VCaP (cell line): ENCODE results near the gene KNOP1.

Source experiments
- H3K27ac ChIP-seq: fragments of 450-650 bp; 2 replicates; pipeline ENCODE4 v1.5.1; 2017
- TF ChIP-seq, protein P1 (sequence below): fragments of 450-650 bp; conservative IDR thresholded peaks from 2 replicates; pipeline ENCODE4 v1.5.1; 2017; ENCODE audit warnings: mild to moderate bottlenecking, moderate library complexity

Gene KNOP1

GRCh38 chr16:19717314-19717713, 713 bp downstream of the KNOP1 start:
- peak overlapping the region; percentile 71 for H3K27ac ChIP-seq
- TF ChIP-seq, protein P1, sequence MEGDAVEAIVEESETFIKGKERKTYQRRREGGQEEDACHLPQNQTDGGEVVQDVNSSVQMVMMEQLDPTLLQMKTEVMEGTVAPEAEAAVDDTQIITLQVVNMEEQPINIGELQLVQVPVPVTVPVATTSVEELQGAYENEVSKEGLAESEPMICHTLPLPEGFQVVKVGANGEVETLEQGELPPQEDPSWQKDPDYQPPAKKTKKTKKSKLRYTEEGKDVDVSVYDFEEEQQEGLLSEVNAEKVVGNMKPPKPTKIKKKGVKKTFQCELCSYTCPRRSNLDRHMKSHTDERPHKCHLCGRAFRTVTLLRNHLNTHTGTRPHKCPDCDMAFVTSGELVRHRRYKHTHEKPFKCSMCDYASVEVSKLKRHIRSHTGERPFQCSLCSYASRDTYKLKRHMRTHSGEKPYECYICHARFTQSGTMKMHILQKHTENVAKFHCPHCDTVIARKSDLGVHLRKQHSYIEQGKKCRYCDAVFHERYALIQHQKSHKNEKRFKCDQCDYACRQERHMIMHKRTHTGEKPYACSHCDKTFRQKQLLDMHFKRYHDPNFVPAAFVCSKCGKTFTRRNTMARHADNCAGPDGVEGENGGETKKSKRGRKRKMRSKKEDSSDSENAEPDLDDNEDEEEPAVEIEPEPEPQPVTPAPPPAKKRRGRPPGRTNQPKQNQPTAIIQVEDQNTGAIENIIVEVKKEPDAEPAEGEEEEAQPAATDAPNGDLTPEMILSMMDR: no peak

DNA sequence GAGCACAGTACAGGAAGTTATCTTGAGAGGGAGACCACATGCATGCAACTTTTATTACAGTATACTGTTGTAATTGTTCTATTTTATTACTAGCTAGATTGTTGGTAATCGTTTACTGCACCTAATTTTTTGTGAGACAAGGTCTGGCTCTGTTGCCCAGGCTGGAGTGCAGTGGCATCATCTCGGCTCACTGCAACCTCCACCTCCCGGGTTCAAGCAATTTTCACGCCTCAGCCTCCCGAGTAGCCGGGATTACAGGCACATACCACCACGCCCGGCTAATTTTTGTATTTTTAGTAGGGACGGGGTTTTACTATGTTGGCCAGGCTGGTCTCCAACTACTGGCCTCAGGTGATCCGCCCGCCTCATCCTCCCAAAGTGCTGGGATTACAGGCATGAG, 1.3 kb downstream of the KNOP1 start:
- H3K27ac ChIP-seq: peak overlapping the region; percentile 71

- H3K27ac ChIP-seq: peak overlapping the region; percentile 71
- TF ChIP-seq, protein P1: no peak
These were observed 1.8 kb downstream of the KNOP1 start for GRCh38 chr16:19716183-19716582.

DNA sequence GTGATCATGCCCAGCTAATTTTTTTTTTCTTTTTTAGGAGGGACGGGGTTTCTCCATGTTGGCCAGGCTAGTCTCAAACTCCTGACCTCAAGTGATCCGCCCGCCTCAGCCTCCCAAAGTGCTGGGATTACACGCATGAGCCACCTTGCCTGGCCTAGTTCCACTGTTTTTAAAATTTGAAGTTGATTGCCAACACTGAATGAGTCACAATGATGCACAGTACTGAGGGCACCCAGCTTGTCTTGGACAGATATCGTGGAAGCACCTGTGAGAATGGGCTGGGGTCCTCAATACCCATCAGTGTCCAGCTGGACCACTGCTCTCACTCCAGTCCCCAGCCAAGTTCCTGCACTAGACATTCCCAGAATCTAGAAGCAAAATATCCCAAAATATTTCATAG, 2.5 kb downstream of the KNOP1 start:
- peak overlapping the region; percentile 71 for H3K27ac ChIP-seq
- TF ChIP-seq, protein P1: no peak

- H3K27ac ChIP-seq: no peak overlapping the region
- TF ChIP-seq, protein P1: no peak
These were observed 4.3 kb downstream of the KNOP1 start for GRCh38 chr16:19713697-19714096.

- H3K27ac ChIP-seq: no peak overlapping the region
- TF ChIP-seq, protein P1: no peak
These were observed 5.5 kb downstream of the KNOP1 start for GRCh38 chr16:19712418-19713058.

DNA sequence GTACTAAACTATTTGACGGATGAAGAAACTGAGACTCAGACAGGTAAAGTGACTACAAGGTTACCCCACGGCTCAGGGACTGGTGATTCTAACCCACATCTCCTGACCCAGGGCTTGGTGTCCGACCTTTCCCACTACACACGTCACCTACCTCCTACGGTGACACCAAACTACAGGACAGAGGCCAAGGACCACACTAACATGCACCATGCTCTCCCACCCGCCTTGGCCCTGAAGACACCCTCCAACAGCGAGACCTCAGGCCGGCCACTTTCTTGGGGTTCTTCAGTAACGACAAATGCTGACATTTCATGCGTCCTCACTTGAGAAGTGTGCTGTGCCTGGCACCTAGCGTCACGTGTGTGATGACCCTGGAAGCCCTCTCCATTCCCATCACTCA, 6.4 kb downstream of the KNOP1 start:
- TF ChIP-seq, protein P1: no peak
- no peak overlapping the region for H3K27ac ChIP-seq

DNA sequence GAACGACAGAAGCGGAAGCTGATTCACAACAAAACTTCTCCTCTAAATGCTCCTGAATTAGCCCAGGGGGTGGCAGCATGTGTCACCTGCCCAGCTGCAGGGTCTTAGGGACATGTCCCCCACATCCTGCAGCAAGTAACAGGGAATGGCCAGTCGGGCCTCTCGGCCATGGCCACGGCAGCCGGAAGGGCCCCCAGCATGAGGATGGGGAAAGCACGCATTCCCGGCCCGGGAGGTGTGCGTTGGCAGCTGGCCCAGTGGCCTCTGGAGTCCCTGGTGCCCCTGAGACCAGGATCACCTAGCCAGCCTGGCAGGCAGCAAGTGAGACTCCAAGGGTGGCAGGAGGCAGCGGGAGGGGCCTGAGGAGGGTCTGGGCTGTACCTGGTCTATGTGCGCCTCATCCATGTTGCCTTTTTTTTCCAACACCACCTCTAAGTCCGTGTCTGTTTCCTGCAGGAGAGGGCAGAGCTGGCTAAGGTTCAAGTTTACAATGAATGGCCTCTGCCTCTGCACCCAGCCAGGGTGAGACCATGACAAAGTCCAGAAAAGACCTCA, 7.0 kb downstream of the KNOP1 start:
- H3K27ac ChIP-seq: no peak overlapping the region
- TF ChIP-seq, protein P1: no peak
